Measurements from ENCODE around the gene PLA2G2A. TPM values are rescaled to one million over a fixed set of nuclear protein-coding genes. Genes with fewer than 3 reads are reported as not detected.

Gene PLA2G2A
- total and polyA plus RNA-seq, 9 of the 15 experiments (the other 6 are each of a cell fraction or from before 2014, with no cell fraction given), result not detected

DNA sequence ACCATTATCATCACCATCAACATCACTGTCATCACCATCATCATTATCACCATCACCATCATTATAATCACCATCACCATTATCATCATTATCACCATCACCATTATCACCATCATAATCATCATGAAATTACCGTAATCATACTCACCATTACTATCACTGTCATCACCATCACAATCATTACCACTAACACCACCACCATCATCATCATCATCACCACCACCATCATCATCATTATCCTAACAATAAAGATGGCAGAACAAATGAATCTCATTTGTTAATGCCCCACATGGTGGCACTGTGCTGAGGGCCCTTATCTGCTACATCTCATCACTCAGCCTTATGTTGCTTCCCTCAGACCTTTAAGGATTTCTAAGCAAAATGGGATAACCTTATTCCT is 46.6 kb downstream of the PLA2G2A start:
- peaks cover 2% of the 10 kb centered on the region; the same call in 1 of the 2 replicates for H3K9me3 ChIP-seq (replicated peaks; ENCODE audit: control insufficient read depth, insufficient read depth, low read depth, low read length)
- H4K20me1 ChIP-seq (replicated peaks; ENCODE audit: control insufficient read depth, insufficient read depth, low read length), result no peaks in the 10 kb centered on the region
- no peaks in the 10 kb centered on the region for H3K4me1 ChIP-seq (replicated peaks in 1 of 2; ENCODE audit: control insufficient read depth in 2 of 2, insufficient read depth in 2 of 2, low read length in 2 of 2)
- intact Hi-C loops (cut with micrococcal nuclease), result no loop called here
- WGBS (ENCODE audit: insufficient coverage, low coverage, missing lambda C conversion rate), result 0% methylated on average over 1 of the region's 1 CpG
- peaks cover 5 to 10% of the 10 kb centered on the region in 2 experiments; a peak in 3 of 5 replicates for H3K27me3 ChIP-seq (ENCODE audit: control insufficient read depth in 2 of 2, insufficient read depth in 2 of 2, low read length in 2 of 2)
- no peaks in the 10 kb centered on the region for H3K79me2 ChIP-seq (ENCODE audit: control insufficient read depth, insufficient read depth, low read length)
- FAIRE-seq (no peak), ATAC-seq (no peak), DNase-seq (ENCODE audit: extremely low read depth in 1 of 4, low spot score in 3 of 4) (no peak)
- H3K9me1 ChIP-seq (ENCODE audit: control insufficient read depth, insufficient read depth, low read length), result no peaks in the 10 kb centered on the region
- POLR2A ChIA-PET, result no interaction called here
- CTCF ChIA-PET (ENCODE audit: low intra/inter-chr PET ratio), result no interaction called here
- BruUV-seq (replicated peaks), result no TSS peak
- H2AFZ ChIP-seq (ENCODE audit: low read depth, low read length), result no peak overlapping the region
- no peak overlapping the region for H3K4me2 ChIP-seq (ENCODE audit: insufficient read depth, low read length)
- H3K4me3 ChIP-seq, result no peak overlapping the region
- in situ Hi-C loops (cut with MboI), result no loop called here
- no peak overlapping the region for H3K27ac ChIP-seq (ENCODE audit: extremely low read depth, low read depth, low read length)
- H3K36me3 ChIP-seq (ENCODE audit: control insufficient read depth, insufficient read depth, low read length), result no peaks in the 10 kb centered on the region
- H3K9ac ChIP-seq (ENCODE audit: insufficient read depth in 1 of 2, low read depth in 2 of 2, low read length in 2 of 2), result no peak overlapping the region
- TF ChIP-seq TCF3 (CRISPR knock-in tag; IDR thresholded peaks at IDR 0.05), result no peak
- TF ChIP-seq CTBP1 (IDR thresholded peaks at IDR 0.05; ENCODE audit: borderline replicate concordance), result no peak
- TF ChIP-seq ERF (CRISPR knock-in tag; IDR thresholded peaks at IDR 0.05), result no peak
- TF ChIP-seq CHD1 (IDR thresholded peaks at IDR 0.05; ENCODE audit: low read length), result no peak
- no peak for TF ChIP-seq SRF (CRISPR knock-in tag; IDR thresholded peaks at IDR 0.05)
- no peak for TF ChIP-seq STAG1 (CRISPR knock-in tag; IDR thresholded peaks at IDR 0.05; ENCODE audit: borderline replicate concordance)
- TF ChIP-seq CREM (IDR thresholded peaks at IDR 0.05; ENCODE audit: low read depth), result no peak
- no peak for TF ChIP-seq CBFA2T3 (IDR thresholded peaks at IDR 0.05)
- TF ChIP-seq BRD9 (IDR thresholded peaks at IDR 0.05; ENCODE audit: low read depth, partially characterized antibody), result no peak
- TF ChIP-seq, protein P1, sequence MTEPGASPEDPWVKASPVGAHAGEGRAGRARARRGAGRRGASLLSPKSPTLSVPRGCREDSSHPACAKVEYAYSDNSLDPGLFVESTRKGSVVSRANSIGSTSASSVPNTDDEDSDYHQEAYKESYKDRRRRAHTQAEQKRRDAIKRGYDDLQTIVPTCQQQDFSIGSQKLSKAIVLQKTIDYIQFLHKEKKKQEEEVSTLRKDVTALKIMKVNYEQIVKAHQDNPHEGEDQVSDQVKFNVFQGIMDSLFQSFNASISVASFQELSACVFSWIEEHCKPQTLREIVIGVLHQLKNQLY (CRISPR knock-in tag; conservative IDR thresholded peaks at IDR 0.05), result no peak
- TF ChIP-seq, protein P2, sequence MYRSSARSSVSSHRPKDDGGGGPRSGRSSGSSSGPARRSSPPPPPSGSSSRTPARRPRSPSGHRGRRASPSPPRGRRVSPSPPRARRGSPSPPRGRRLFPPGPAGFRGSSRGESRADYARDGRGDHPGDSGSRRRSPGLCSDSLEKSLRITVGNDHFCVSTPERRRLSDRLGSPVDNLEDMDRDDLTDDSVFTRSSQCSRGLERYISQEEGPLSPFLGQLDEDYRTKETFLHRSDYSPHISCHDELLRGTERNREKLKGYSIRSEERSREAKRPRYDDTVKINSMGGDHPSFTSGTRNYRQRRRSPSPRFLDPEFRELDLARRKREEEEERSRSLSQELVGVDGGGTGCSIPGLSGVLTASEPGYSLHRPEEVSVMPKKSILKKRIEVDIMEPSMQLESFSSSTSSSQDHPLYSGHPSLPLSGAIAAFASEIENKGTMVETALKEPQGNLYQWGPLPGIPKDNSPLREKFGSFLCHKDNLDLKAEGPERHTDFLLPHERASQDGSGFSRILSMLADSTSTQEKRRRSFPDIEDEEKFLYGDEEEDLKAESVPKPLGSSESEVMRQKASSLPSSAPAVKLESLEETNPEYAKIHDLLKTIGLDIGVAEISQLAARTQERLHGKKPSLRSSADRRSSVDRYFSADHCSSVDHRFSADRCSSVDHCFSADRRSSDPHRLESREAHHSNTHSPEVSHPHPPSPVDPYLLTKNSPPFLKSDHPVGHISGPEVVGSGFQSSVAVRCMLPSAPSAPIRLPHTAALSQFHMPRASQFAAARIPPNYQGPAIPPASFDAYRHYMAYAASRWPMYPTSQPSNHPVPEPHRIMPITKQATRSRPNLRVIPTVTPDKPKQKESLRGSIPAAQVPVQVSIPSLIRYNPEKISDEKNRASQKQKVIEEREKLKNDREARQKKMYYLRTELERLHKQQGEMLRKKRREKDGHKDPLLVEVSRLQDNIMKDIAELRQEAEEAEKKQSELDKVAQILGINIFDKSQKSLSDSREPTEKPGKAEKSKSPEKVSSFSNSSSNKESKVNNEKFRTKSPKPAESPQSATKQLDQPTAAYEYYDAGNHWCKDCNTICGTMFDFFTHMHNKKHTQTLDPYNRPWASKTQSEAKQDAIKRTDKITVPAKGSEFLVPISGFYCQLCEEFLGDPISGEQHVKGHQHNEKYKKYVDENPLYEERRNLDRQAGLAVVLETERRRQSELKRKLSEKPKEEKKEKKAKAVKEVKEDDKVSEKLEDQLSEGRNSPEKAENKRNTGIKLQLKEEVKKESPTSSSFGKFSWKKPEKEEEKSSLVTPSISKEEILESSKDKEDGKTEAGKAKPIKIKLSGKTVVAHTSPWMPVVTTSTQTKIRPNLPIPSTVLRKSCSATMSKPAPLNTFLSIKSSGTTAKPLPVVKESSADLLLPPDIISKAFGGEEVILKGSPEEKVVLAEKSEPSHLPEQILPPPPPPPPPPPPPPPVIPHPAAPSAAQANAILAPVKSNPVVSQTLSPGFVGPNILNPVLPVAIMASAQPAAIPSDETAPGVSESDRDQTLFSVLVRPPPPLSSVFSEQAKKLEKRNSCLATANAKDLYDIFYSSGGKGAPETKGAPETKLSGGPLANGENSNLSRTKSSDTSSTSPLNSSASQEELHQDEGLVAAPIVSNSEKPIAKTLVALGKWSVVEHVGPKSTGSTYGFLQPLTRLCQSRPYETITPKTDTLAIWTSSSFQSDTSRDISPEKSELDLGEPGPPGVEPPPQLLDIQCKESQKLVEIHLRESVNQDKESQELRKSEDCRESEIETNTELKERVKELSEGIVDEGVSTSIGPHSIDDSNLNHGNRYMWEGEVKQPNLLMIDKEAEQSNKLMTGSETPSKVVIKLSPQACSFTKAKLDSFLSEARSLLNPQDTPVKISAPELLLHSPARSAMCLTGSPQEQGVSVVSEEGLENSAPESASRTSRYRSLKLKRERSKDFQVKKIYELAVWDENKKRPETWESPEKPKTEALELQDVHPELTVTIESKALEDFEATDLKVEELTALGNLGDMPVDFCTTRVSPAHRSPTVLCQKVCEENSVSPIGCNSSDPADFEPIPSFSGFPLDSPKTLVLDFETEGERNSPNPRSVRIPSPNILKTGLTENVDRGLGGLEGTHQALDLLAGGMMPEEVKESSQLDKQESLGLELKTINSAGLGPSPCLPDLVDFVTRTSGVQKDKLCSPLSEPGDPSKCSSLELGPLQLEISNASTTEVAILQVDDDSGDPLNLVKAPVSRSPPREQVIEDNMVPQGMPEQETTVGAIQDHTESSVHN (IDR thresholded peaks at IDR 0.05; ENCODE audit: borderline replicate concordance in 1 of 2, low read depth in 1 of 2), result no peak
- TF ChIP-seq CXXC5 (CRISPR knock-in tag; IDR thresholded peaks at IDR 0.05), result no peak
- TF ChIP-seq NR2F6 (CRISPR knock-in tag; IDR thresholded peaks at IDR 0.05), result no peak
- TF ChIP-seq, protein P3, sequence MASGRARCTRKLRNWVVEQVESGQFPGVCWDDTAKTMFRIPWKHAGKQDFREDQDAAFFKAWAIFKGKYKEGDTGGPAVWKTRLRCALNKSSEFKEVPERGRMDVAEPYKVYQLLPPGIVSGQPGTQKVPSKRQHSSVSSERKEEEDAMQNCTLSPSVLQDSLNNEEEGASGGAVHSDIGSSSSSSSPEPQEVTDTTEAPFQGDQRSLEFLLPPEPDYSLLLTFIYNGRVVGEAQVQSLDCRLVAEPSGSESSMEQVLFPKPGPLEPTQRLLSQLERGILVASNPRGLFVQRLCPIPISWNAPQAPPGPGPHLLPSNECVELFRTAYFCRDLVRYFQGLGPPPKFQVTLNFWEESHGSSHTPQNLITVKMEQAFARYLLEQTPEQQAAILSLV (tag; IDR thresholded peaks at IDR 0.05), result no peak
